GM12878 (cell line): Measurements from ENCODE around the gene KRT4.
"Not testable (repeated sequence)": the region's sequence is repeated elsewhere in the genome, so short reads cannot be mapped to it uniquely, and the experiment has no call there.

Experiments
- CHD4 ChIP-seq: fragments of 200-600 bp; sonication (generic); IDR thresholded peaks from 2 replicates; pipeline ENCODE4 v1.6.1; 2016; ENCODE audit warnings: mild to moderate bottlenecking
- EP300 ChIP-seq, 2 experiments: fragments of 150-350 bp in 1 of 2; IDR thresholded peaks; 2 replicates each; pipeline ENCODE4 v1.6.1; 2011 to 2012; ENCODE audit warnings: low read depth in 2 of 2, low read length in 2 of 2, borderline replicate concordance in 1 of 2, improper control_type of control experiment in 1 of 2, inconsistent platforms in 1 of 2; ENCODE audit not compliant: control insufficient read depth in 1 of 2
- ETV6 ChIP-seq, 2 experiments: fragments of 450-650 bp in 1 of 2; IDR thresholded peaks in 1 of 2; conservative IDR thresholded peaks in 1 of 2; 2 replicates each; pipeline ENCODE4 v1.6.1; 2014; ENCODE audit warnings: antibody characterized with exemption in 1 of 2, borderline replicate concordance in 1 of 2, low read depth in 1 of 2, mild to moderate bottlenecking in 1 of 2, moderate library complexity in 1 of 2
- KAT2A ChIP-seq: conservative IDR thresholded peaks from 2 replicates; pipeline ENCODE4 v1.6.1; 2011; ENCODE audit warnings: low read depth, low read length; ENCODE audit not compliant: control insufficient read depth
- MYC ChIP-seq: IDR thresholded peaks from 2 replicates; pipeline ENCODE4 v1.6.1; 2011; ENCODE audit warnings: mild to moderate bottlenecking, low read length, moderate library complexity, inconsistent platforms; ENCODE audit not compliant: insufficient read depth, insufficient replicate concordance, insufficient read length, severe bottlenecking
- PAX5 ChIP-seq: IDR thresholded peaks from 2 replicates; pipeline ENCODE4 v1.6.1; 2011; ENCODE audit warnings: low read depth, low read length, borderline replicate concordance
- POLR2A ChIP-seq: IDR thresholded peaks from 2 replicates; pipeline ENCODE4 v1.6.1; 2011; ENCODE audit warnings: low read depth, mild to moderate bottlenecking, low read length
- SP1 ChIP-seq: IDR thresholded peaks from one replicate; pipeline ENCODE4 v1.6.1; 2011; ENCODE audit warnings: low read depth, low read length
- SREBF1 ChIP-seq: IDR thresholded peaks from 2 replicates; pipeline ENCODE4 v1.6.1; 2012; ENCODE audit warnings: mild to moderate bottlenecking, low read length
- YY1 ChIP-seq: IDR thresholded peaks from 2 replicates; pipeline ENCODE4 v1.6.1; 2011; ENCODE audit warnings: low read depth, mild to moderate bottlenecking, low read length
- ZBED1 ChIP-seq: IDR thresholded peaks from 2 replicates; pipeline ENCODE4 v1.6.1; 2016; ENCODE audit warnings: borderline replicate concordance
- ZNF592 ChIP-seq: fragments of 450-650 bp; IDR thresholded peaks from 2 replicates; pipeline ENCODE4 v1.6.1; 2017; ENCODE audit warnings: mild to moderate bottlenecking, moderate library complexity

GRCh38 chr12:52761218-52761617, 52.7 kb downstream of the KRT4 start:
- TF ChIP-seq ETV6 (conservative IDR thresholded peaks at IDR 0.05 in 1 of 2, IDR thresholded peaks at IDR 0.05 in 1 of 2; ENCODE audit: borderline replicate concordance in 1 of 2, low read depth in 1 of 2); SP1; ZBED1; ZNF592; PAX5; EP300 (IDR thresholded peaks at IDR 0.05; ENCODE audit: borderline replicate concordance in 1 of 2, control insufficient read depth in 1 of 2, low read depth in 2 of 2, low read length in 2 of 2); POLR2A; MYC; YY1; CHD4; SREBF1; KAT2A: not testable (repeated sequence)
